ENCODE measurements around the gene SERP2. TPM values are rescaled to one million over a fixed set of nuclear protein-coding genes. Genes with fewer than 3 reads are reported as not detected.

Gene SERP2
- total RNA-seq, 4 donors from 2014 or later, result 1.2 to 1.4 (median 1.3) TPM; not detected in 1

DNA sequence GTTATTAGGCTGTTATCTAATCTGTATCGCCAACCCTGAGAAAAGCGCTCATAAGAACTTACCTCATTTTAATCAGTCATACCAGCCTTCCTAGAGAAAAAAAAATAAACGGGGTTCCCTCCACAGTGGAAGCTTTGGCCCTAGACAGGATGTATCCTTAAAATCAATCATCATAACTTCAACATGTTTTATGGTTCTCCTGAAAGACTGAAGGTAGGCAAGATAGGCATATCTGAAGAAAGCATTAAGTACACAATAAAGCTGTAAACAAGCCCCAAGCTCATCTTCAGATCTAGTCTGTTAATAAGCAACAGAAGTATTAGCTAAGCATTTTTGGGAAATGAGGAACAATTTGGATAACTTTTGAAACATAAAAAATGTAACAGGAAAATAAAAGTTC, 18.7 kb upstream of the SERP2 start:
- no peak for DNase-seq (ENCODE audit: low spot score in 2 of 2)
- H3K4me1 ChIP-seq, result peaks cover 14% of the 10 kb centered on the region
- no peak overlapping the region for H3K4me3 ChIP-seq
- H3K36me3 ChIP-seq, result no peaks in the 10 kb centered on the region
- no peak overlapping the region for H3K27ac ChIP-seq
- 57% methylated on average over 3 of the region's 3 CpGs for WGBS
- H3K9me3 ChIP-seq, result no peaks in the 10 kb centered on the region
- H3K27me3 ChIP-seq, result no peaks in the 10 kb centered on the region
- TF ChIP-seq EP300 (IDR thresholded peaks at IDR 0.05) (no peak), POLR2A (IDR thresholded peaks at IDR 0.05) (no peak), CTCF (IDR thresholded peaks at IDR 0.05) (no peak), POLR2AphosphoS5 (IDR thresholded peaks at IDR 0.05) (no peak)

DNA sequence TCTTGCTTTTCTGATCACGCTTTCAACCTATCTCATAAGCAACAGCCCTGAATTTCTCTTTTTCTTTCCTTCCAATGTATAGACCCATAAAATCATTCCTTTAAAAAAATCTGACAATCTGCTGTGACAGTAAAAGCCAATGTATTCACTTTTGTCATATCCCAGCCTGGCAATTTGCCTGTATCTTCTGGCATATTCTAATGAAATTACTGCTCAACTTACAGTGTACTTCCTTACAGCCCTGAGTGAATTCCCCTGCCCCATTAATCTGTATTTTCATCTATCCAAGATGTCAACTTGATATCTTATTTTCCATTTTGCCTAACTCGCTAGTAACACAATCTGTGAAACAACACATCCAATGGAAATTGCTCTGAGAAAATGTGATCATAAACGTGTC, 18.0 kb upstream of the SERP2 start:
- no peak for TF ChIP-seq POLR2A (IDR thresholded peaks at IDR 0.05)
- no peak for TF ChIP-seq CTCF (IDR thresholded peaks at IDR 0.05)
- no peak for TF ChIP-seq EP300 (IDR thresholded peaks at IDR 0.05)
- TF ChIP-seq POLR2AphosphoS5 (IDR thresholded peaks at IDR 0.05), result no peak
- peaks cover 11% of the 10 kb centered on the region for H3K4me1 ChIP-seq
- H3K27ac ChIP-seq, result no peak overlapping the region
- H3K36me3 ChIP-seq, result no peaks in the 10 kb centered on the region
- no peak overlapping the region for H3K4me3 ChIP-seq
- WGBS, result 35% methylated on average over 3 of the region's 3 CpGs
- DNase-seq (ENCODE audit: low spot score in 2 of 2), result no peak
- no peaks in the 10 kb centered on the region for H3K9me3 ChIP-seq
- no peaks in the 10 kb centered on the region for H3K27me3 ChIP-seq

GRCh38 chr13:44359983-44360375, 13.6 kb upstream of the SERP2 start:
- Histone ChIP-seq H3K27me3 (no peaks in the 10 kb centered on the region), H3K27ac (no peak overlapping the region), H3K36me3 (no peaks in the 10 kb centered on the region), H3K4me3 (no peak overlapping the region), H3K4me1 (peaks cover 2% of the 10 kb centered on the region), H3K9me3 (no peaks in the 10 kb centered on the region)
- WGBS, result 95% methylated on average over 1 of the region's 1 CpG
- TF ChIP-seq EP300 (IDR thresholded peaks at IDR 0.05) (no peak), POLR2AphosphoS5 (IDR thresholded peaks at IDR 0.05) (no peak), POLR2A (IDR thresholded peaks at IDR 0.05) (no peak), CTCF (IDR thresholded peaks at IDR 0.05) (no peak)
- no peak for DNase-seq (ENCODE audit: low spot score in 2 of 2)

- Histone ChIP-seq H3K36me3 (no peaks in the 10 kb centered on the region), H3K27ac (no peak overlapping the region), H3K4me3 (no peak overlapping the region), H3K9me3 (no peaks in the 10 kb centered on the region), H3K4me1 (no peaks in the 10 kb centered on the region), H3K27me3 (no peaks in the 10 kb centered on the region)
- no peak for DNase-seq (ENCODE audit: low spot score in 2 of 2)
- TF ChIP-seq EP300 (IDR thresholded peaks at IDR 0.05), result no peak
- no peak for TF ChIP-seq POLR2AphosphoS5 (IDR thresholded peaks at IDR 0.05)
- 61% methylated on average over 11 of the region's 11 CpGs for WGBS
Measured at GRCh38 chr13:44362394-44363040, 11.1 kb upstream of the SERP2 start.

DNA sequence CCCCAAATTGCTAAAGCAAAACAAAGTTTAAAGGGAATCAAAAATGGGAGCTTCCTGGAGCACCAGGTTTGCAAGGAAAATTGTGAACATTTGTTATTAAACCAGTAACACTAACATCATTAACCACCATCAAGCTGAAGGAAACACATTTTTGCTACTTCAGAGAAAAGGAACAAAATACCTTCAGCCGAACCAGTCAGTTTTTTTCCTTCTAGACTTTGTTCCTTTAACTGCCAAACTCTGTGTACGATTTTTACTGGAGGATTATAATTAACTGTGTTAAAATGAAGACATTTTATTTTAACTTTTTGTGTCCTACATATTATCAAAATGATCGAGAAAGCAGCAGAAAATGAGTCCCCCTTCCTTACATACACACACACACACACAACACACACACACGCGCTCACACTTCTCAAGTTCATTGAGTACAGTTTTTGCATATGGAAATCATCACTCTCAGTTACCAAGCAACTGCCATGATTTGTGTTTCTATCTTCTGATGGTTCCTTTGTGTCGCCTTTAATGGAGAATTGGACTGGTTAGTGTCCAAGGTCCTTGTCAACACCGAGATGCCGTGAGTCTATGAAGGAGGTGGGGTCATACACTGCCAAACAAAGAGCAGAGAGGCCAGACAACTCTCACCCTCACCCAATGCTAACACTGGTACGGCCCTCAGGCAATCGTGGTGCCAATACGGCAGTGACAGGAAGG, 9.8 kb upstream of the SERP2 start:
- Histone ChIP-seq H3K27ac (no peak overlapping the region), H3K4me3 (no peak overlapping the region), H3K27me3 (no peaks in the 10 kb centered on the region), H3K4me1 (peaks cover 6% of the 10 kb centered on the region), H3K9me3 (no peaks in the 10 kb centered on the region), H3K36me3 (no peaks in the 10 kb centered on the region)
- no peak for TF ChIP-seq CTCF (IDR thresholded peaks at IDR 0.05)
- DNase-seq (ENCODE audit: low spot score in 2 of 2), result no peak
- 76% methylated on average over 11 of the region's 11 CpGs for WGBS
